ENCODE measurements around the gene CHP2.
"Not testable (repeated sequence)": the region's sequence is repeated elsewhere in the genome, so short reads cannot be mapped to it uniquely, and the experiment has no call there.

CHP2 gene

DNA sequence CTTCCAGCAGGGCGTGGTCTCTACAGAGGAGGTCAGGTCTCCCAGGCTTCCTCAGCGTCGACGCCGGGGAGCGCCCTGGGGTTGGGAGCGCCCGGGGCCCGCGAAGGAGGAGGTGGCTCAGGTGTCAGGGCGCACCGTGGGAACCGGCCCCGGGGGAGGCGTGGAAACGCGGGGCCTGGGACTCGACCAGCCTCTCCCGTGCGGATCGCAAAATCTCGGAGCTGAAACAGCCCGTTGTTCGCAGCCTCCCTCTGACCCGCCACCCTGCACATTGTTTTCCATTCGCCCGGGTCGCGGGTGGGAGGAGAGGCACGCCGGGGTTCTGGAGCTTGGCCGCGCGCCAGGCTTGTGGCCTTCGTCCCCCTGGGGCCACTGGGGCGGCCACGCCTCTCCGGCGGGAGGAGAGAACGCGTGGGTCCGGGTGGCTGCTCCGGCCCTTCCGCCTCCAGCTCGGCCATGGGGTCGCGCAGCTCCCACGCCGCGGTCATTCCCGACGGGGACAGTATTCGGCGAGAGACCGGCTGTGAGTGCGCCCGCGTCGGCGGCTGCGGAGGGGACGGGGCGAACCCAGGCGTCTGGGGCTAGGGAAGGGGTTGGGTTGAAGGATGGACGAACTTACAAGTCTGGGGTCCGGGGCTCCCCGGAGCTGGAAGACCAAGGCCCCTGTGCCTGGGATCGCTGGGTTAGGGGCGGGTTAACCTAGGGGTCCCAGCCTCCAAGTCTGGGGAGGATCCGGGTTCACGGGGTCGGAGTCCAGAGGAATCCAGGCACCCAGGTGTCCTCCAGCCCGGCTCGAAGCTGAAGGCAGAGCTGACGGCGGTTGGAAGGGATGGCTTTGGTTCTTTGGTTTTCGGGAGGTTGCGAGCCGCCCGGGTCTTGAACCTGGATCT is at the start of gene CHP2:
CHP2 (plus strand) TSS at position 433 of the 890 bp plus-strand sequence; CDS start at position 457, 24 bp downstream.
- DNase-seq (ENCODE audit: low spot score): no peak

DNA sequence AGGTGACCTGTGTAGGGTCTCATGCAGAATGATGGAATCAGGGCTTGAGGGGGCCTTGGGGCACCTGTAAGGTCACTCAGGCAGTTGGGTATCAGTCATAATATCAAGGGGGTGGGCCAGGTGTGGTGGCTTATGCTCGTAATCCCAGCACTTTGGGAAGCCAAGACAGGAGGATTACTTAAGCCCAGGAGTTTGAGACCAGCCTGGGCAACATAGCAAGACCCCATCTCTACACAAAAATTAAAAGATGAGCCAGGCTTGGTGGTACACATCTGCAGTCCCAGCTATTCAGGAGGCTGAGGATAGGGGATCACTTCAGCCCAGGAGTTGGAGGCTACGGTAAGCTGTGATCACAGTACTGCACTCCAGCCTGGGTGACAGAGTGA is 49.3 kb upstream of the CHP2 start:
- DNase-seq (ENCODE audit: low spot score): no peak

DNA sequence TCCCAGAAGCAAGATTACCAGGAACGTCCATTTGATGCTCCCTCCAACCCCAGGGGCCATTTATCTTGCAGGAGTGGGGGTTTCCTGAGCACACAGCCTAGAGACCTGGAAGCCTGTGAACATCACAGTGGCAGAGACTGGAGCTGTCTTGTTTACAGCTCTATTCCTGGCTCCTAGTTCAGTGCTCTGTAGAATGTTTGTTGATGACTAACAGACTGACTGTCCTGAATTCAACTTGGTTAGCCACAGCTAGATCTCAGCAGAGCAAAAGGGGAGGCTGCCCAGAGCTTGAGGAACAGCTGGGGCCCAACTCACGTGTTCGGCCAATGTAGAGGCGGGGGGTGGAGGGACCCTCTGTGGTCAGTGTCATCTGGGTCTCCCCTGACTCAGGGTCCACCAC is 48.4 kb upstream of the CHP2 start:
- DNase-seq (ENCODE audit: low spot score): no peak

DNA sequence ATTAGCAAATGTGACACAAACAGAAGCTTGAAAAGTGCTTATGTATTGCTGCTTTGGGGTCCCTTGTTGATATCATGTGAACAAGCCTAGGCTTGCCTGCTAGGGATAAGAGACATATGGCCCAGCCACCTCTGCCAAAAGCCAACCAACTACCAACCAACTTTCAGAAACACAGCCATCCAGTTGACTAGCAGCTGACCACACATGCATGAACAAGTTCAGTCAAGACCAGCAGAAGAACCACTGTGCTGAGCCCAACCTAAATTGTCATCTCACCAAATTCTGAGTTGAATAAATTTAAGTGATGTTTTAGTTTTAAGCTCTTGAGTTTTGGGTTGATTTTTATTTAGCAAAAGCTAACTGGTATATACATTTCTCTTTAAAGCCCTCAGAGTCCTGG is 45.3 kb upstream of the CHP2 start:
- no peak for DNase-seq (ENCODE audit: low spot score)

DNA sequence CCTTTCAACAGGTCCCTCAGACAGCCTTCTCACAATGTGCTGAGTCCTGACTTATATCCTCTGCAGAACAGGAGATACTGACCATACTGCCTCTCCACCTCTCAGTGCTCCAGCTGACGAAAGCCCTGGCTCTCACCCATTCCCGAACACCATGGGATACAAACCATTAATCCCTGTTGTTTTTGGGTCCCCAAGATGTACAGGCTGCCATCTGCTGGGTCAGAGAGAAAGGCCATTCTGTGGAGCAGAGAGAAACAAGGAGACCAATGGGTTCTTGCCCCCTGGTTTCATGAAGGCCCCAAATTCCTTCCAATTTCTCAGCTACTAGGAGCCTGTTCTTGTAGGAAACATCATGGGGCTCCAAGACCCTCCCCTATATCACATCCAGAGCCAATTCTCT is 44.8 kb upstream of the CHP2 start:
- no peak for DNase-seq (ENCODE audit: low spot score)

DNA sequence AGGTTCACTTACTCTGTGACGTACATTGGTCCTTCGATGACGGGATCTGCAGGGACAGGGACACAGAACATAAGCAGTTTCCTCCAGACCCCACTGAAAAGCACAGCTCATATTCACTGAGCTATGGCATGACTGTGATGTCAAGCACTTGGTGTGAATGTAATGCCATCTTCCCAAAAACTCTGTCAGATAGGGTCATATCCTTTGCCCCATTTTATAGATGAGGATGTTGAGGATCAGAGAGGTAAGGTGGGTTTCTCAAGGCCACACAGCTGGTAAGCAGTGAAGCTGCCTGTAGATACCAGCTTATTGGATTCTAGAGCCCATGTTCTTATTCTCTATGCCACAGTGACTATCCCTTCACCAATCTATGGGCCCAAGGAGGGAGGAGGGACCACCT is 44.3 kb upstream of the CHP2 start:
- DNase-seq (ENCODE audit: low spot score): no peak

DNA sequence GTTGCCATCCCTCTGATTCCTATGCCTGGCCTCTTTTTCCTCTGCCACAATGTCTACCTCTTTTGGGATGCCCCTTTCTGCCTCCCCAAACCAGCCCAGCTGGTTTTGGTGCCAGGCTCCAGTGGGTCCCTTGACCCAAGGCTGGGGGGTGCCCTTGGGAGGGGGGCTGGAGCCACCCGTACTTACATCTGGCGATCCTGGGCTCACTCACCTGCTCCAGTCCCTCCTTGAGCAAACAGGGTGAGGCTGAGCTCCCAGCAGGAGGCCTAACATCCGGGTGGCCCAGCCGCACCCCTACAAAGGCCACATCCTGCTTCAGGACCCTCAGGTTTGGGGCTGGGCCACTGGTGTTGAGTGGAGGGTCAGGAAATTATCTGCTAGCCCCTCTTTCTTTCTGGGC is 43.0 kb upstream of the CHP2 start:
- DNase-seq (ENCODE audit: low spot score): no peak

DNA sequence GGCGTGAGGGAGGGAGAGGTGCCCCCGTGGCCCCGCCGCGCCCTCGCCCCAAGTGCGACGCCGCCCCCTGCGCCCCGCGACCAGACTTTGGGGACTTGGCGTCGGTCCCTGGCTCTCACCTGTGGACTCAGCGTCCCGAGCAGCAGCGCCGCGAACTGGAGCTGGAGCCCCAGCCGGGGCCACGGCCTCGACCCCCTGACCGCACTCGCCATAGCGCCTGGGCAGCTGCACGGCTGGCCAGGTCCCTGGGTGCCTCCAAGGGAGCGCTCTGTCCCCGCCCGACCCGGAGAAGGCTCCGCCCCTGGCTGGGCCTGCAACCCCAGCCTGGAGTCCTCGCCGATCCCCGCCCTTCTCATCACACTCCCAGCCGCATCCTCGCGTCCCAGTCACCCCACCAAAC is 41.9 kb upstream of the CHP2 start, which contains the start of gene ERN2:
ERN2 (minus strand) TSS at position 247 of the 400 bp plus-strand sequence; CDS start at position 212, 35 bp downstream.
- no peak for DNase-seq (ENCODE audit: low spot score)

DNA sequence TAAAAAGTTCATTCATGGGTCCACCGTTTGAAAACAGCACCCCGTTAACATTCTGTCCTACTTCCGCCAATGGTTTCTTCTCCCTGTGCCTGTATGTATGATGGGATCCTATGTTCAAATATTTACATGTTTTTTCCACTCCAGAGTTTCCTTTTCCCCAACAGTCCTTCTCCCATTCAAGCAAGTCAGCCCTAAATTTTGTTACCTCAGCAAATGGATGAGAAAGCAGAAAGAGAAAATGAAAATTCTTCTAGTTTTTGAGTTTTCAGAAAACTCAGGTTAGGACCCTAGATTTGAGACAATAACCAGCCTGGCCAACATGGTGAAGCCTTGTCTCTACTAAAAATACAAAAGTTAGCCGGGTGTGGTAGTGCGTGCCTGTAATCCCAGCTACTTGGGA is 38.3 kb upstream of the CHP2 start:
- DNase-seq (ENCODE audit: low spot score): no peak

DNA sequence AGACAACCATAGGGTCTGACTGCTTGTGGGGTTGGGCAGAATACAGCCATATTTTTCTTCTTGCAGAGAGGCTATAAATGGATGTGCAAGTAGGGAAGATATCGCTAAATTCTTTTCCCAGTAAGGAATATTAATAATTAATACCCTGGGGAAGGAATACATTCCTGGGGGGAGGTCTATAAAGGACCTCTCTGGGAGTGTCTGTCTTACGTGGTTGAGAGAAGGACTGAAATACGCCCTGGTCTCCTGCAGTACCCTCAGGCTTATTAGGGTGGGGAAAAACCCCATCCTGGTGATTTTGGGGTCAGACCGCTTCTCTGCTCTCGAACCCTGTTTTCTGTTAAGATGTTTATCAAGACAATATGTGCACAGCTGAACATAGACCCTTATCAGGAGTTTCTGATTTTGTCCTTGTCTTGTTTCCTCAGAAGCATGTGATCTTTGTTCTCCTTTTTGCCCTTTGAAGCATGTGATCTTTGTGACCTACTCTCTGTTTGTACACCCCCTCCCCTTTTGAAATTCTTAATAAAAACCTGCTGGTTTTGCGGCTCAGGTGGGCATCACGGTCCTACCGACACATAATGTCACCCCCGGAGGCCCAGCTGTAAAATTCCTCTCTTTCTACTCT is 32.1 kb upstream of the CHP2 start:
- not testable (repeated sequence) for DNase-seq (ENCODE audit: low spot score)

DNA sequence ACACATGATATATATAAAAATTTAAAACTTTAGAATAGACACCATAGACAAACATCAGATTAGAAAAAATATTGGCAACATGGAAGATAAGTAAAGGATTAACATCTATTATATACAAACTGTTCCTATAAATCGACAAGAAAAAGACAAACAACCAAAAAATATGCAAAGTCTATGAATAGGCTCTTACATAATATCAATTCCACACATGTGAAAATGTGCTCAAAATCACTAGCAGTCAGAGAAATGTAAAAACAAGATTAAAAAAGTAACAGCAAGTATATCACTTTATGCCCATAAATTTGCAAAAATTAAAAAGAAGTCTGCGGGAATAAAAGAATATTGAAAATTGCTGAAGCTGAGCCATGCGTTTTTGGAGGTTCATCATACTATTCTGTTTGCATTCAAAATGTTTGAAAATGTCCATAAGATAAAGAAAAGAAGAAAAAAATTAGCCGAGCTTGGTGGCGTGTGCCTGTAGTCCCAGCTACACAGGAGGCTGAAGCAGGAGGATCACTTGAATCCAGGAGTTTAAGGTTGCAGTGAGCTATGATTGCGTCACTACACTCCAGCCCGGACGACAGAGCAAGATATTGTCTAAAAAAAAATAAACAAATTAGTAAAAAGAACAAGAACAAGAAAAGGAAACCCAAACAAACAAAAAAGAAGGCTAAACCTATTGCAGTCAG is 30.6 kb upstream of the CHP2 start:
- no peak for DNase-seq (ENCODE audit: low spot score)

DNA sequence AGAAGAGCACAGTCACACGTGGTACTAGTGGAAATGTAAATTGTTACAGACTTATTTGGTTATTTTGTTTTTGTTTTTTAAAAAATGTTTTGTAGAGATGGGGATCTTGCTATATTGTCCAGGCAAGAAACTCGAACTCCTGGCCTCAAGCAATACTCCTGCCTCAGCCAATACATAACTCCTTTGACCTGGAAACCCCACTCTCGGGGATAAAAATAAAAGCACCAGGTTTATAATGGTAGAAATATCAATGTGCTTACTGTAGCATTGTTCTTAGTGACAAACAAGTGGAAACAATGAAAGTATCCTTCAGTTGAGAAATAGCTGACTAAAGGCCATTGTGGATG is 30.1 kb upstream of the CHP2 start:
- DNase-seq (ENCODE audit: low spot score): no peak

DNA sequence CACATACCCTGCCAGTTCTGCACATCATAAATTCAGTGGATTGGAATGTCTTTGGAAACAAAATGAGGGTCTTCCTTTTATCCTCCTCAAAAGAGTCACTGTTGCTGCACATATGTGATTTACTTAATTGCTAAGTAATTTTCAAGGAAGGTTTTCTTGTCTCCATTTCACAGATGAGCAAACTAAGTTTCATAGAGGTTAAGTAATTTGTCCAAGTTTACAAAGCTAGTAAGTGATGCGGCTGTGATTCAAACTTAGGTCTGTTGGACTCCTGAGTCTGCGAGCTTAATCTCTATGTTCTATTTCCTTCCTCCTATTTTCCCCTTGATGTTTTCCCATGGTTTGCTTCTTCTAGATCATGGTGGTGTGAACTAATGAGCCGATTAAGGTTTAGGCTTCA is 28.1 kb upstream of the CHP2 start:
- DNase-seq (ENCODE audit: low spot score): no peak

DNA sequence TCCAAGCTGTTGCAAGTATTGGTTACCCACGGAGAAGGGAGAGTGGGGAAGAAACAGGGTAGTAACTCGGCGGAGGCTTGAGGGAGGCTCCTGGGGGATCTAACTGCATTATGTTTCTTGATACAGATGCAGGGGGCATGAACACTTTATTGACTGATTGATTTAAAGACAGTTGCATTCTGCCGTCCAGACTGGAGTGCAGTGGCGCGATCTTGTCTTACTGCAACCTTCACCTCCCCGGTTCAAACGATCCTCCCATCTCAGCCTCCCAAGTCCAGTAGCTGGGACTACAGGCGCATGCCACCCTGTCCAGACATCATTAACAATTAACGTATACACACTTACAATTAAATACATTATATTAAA is 26.7 kb upstream of the CHP2 start:
- DNase-seq (ENCODE audit: low spot score): no peak

DNA sequence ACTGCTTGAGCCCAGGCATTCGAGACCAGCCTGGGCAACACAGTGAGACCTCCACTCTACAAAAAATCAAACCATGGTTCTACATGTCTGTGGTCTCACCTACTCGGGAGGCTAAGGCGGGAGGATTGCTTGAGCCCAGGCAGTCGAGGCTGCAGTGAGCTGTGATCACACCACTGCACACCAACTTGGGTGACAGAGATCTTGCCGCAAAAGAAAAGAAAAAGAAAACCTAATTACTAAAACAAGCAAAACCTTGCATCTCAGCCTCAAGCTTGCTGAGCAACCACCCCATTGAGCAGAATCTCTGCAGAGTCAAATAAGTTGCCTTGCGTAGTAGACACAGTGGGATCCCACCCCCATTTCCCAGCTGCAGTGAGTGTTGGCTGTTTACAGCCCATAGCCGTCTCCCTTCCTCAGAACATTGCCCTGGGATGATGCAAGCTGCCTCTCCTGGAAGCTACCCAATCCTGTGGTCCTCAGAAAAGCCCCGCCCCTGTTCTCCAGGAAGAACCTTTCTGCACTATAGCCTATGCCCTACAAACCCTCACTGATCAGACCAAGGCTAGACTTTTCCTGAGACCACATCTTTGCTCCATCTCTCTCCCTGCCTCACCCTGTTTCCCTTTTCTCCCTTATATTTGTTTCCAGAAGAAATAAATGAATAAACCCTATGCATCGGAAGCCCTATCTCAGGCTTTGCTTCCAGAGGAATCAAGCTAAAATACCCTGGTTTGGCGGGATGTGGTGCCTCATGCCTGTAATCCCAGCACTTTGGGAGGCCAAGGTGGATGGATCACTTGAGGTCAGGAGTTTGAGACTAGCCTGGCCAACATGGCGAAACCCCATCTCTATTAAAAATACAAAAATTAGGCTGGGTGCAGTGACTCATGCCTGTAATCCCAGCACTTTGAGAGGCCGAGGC is 25.1 kb upstream of the CHP2 start:
- no peak for DNase-seq (ENCODE audit: low spot score)

DNA sequence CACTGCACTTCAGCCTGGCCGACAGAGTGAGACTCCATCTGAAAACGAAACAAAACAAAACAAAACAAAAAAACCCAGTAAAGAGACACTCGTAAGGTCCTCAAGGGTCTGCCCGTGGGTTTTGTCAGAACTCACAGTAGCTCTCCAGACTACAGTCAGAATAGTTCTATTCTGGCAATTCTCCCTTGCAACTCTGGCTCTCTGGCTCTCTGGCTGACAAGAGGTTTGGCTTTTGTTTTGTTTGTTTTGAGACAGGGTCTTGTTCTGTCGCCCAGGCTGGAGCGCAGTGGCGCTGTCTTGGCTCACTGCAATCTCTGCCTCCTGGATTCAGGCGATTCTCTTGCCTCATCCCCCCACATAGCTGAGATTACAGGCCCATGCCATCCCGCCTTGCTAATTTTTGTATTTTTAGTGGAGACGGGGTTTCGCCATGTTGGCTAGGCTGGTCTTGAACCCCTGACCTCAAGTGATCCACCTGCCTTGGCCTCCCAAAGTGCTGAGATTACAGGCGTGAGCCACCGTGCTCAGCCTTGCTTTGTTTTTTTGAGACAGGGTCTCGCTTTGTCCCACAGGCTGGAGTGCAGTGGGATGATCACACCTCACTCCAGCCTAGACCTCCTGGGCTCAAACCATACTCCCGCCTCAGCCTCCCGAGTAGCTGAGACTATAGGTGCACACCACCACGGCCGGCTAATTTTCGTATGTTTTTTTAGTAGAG is 20.5 kb upstream of the CHP2 start:
- DNase-seq (ENCODE audit: low spot score): no peak

DNA sequence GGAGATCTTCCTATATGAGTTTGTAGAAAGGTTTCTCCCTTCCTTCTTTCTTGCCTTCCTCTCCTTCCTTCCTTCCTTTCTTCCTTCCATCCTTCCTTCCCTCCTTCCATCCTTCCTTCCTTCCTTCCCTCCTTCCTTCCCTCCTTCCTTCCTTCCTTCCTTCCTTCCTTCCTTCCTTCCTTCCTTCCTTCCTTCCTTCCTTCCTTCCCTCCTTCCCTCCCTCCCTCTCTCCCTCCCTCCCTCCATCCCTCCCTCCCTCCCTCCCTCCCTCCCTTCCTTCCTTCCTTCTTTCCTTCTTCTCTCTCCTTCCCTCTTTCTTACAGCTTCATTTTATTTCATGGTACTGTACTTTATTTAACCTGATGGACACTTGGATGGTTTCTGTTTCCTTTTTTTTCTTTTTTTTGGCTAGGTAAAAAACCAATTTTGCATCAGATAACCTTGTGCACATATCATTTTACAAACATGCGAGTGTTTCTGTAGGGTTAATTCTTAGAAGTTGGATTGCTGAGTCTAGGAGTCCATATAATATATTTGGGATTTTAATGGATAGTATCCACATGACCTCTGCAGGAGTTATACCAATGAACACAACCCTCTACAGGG is 17.3 kb upstream of the CHP2 start:
- not testable (repeated sequence) for DNase-seq (ENCODE audit: low spot score)

DNA sequence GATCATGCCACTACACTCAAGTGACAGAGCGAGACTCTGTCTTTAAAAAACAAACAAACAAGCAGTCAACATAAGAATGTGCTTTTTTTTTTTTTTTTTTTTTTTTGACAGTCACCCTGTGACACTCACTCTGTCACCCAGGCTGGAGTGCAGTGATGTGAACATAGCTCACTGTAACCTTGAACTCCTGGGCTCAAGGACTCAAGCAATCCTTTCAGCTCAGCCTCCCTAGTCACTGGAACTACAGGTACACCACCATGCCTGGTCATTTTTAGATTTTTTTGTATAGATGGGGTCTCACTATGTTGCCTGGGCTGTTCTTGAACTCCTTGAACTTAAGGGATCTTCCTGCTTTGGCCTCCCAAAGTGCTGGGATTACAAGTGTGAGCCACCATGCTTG is 15.3 kb upstream of the CHP2 start:
- no peak for DNase-seq (ENCODE audit: low spot score)

DNA sequence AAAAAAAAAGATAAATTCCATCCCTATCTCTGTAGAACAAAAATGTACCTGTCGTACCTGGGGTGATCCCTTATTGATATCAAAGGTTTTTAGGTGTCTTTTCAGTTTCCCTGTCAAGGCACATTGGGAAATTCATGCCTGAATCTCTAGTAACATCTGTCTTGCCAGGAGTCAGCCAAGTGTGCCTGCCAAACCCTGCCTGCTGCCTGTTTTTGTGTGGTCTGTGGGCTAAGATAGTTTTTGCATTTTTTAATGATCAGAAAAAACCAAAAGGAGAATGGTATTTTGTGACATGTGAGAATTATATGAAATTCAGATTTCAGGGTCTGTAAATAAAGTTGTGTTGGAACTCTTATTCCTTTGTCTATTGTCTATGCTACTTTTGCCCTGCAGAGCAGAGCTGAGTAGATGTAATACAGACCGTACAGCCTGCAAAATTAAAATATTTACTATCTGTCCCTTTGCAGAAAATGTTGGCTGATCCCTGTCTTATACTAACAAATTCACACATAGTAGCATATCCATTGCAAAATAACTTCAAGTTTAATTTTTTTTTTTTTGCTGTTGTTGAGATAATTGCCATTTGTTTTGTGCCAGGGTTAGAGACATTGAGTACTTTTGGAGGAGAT is 13.0 kb upstream of the CHP2 start:
- DNase-seq (ENCODE audit: low spot score): no peak

DNA sequence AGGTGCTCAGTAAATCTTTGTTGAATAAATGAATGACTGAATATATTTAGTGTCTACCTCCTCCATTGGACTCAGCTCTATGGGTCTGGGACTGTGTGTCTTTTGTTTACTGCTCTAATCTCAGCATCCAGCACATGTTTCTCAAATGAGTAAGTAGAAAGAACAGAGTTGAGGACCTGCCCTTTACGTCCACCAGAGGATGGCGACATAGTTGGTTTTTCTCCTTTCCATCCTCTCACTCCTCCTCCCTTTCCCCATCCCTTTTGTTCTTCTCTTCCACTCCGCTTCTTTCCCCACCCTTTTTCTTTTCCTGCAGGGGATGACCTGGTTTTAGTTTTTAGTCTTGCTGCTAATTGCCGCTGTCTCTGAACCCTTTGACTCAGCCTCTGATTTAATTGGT is 12.1 kb upstream of the CHP2 start:
- DNase-seq (ENCODE audit: low spot score): no peak

Data from putamen (tissue), 1 donor.